ENCODE data around the gene ASMT. TPM values are rescaled to one million over a fixed set of nuclear protein-coding genes. Genes with fewer than 3 reads are reported as not detected.
"Not testable (repeated sequence)": the region's sequence is repeated elsewhere in the genome, so short reads cannot be mapped to it uniquely, and the experiment has no call there.

ASMT gene
- total and polyA plus RNA-seq, 3 donors from 2014 or later: 0.37 to 0.55 TPM; not detected in 1

DNA sequence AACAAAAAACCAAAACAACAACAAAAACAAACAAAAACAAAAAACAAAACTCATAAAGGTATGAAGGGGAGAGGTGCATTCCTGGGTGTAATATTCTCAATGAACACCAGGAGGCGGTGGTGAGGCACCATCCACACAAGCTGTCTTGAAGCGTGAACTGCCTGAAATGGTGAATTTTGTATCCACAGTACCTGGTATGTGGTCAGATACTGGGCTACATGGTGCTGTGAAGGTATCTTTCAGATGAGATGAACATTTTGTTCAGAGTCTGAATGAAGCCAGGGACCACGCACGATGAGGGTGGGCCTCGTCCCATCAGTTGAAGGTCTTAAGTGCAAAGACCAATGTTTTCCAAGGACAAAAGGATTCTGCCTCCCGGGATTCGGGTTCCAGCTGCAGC lies 58.5 kb downstream of the ASMT start:
- intact Hi-C loops (cut with DNase I; ENCODE audit: low total_unique reads): no loop called here

DNA sequence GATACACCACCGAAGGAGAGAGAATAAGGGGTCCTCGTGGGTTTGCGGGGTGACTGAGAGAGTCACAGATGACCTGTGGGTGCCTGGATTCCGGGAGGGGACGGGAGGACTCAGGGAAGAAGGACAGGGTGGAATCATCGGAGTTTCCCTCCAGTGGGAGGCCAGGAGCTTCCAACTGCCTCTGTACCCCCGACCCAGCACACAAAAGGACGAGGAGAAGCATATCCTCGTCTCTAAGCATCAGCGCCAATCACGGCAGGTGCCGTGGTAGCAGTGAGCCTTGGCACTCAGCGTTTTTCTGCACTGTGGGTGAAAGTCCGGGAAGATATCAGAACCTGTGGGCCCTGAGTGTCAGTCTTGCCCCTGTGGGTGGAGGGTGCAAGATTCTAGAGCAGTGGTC lies 62.0 kb downstream of the ASMT start:
- TF ChIP-seq, protein P1, sequence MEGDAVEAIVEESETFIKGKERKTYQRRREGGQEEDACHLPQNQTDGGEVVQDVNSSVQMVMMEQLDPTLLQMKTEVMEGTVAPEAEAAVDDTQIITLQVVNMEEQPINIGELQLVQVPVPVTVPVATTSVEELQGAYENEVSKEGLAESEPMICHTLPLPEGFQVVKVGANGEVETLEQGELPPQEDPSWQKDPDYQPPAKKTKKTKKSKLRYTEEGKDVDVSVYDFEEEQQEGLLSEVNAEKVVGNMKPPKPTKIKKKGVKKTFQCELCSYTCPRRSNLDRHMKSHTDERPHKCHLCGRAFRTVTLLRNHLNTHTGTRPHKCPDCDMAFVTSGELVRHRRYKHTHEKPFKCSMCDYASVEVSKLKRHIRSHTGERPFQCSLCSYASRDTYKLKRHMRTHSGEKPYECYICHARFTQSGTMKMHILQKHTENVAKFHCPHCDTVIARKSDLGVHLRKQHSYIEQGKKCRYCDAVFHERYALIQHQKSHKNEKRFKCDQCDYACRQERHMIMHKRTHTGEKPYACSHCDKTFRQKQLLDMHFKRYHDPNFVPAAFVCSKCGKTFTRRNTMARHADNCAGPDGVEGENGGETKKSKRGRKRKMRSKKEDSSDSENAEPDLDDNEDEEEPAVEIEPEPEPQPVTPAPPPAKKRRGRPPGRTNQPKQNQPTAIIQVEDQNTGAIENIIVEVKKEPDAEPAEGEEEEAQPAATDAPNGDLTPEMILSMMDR (IDR thresholded peaks at IDR 0.05): no peak
- no peak for TF ChIP-seq POLR2A (IDR thresholded peaks at IDR 0.05)
- DNase-seq: peak; percentile 8
- Histone ChIP-seq H3K4me3 (no peak overlapping the region), H3K9me3 (no peaks in the 10 kb centered on the region), H3K27me3 (no peaks in the 10 kb centered on the region), H3K36me3 (ENCODE audit: low read depth, missing control alignments) (no peaks in the 10 kb centered on the region), H3K4me1 (no peaks in the 10 kb centered on the region), H3K27ac (no peak overlapping the region)
- intact Hi-C loops (cut with DNase I; ENCODE audit: low total_unique reads): no loop called here
- 92 to 94% methylated on average over 7 to 14 of the region's 14 CpGs for WGBS, 2 donors

More for the DNA sequence above, 58.5 kb downstream of the ASMT start:
- DNase-seq: peak; percentile 51
- no peak for TF ChIP-seq POLR2A (IDR thresholded peaks at IDR 0.05)
- TF ChIP-seq, protein P1 (IDR thresholded peaks at IDR 0.05): peak; percentile 69 to 90 (median 82)
- Histone ChIP-seq H3K27me3 (no peaks in the 10 kb centered on the region), H3K27ac (no peak overlapping the region), H3K9me3 (no peaks in the 10 kb centered on the region), H3K4me1 (no peaks in the 10 kb centered on the region), H3K4me3 (no peak overlapping the region), H3K36me3 (ENCODE audit: low read depth, missing control alignments) (no peaks in the 10 kb centered on the region)
- WGBS, 2 donors: 59 to 72% methylated on average over 7 of the region's 7 CpGs

DNA sequence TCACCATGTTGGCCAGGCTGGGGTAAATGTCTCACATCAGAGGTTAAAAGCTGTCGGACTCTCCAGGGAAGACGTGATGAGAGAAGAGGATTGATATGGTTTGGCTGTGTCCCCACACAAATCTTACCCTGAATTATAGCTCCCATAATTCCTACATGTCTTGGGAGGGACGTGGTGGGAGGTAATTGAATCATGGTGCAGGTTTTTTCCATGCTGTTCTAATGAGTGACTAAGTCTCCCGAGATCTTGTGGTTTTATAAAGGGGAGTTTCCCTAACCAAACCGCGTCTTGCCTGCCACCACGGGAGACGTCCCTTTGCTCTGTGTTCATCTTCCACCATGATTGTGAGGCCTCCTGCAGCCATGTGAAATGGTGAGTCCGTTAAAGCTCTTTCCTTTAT lies 64.4 kb downstream of the ASMT start:
- WGBS, 2 donors: 66 to 71% methylated on average over 9 of the region's 9 CpGs
- no peak for DNase-seq
- Histone ChIP-seq H3K27ac (no peak overlapping the region), H3K4me1 (no peaks in the 10 kb centered on the region), H3K9me3 (no peaks in the 10 kb centered on the region), H3K36me3 (ENCODE audit: low read depth, missing control alignments) (no peaks in the 10 kb centered on the region), H3K4me3 (no peak overlapping the region), H3K27me3 (no peaks in the 10 kb centered on the region)
- intact Hi-C loops (cut with DNase I; ENCODE audit: low total_unique reads): no loop called here
- TF ChIP-seq, protein P1 (IDR thresholded peaks at IDR 0.05): no peak
- TF ChIP-seq POLR2A (IDR thresholded peaks at IDR 0.05): no peak

DNA sequence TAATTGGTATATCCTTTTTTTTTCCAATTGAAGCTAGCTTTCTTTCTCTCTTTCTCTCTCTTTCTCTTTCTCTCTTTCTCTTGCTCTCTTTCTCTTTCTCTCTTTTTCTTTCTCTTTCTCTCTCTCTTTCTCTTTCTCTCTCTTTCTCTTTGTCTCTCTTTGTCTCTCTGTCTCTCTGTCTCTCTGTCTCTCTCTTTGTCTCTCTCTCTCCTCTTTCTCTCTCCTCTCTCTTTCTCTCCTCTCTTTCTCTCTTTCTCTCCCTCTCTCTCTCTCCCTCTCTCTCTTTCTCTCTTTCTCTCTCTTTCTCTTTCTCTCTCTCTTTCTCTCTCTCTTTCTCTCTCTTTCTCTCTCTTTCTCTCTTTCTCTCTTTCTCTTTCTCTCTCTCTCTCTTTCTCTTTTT lies 66.6 kb downstream of the ASMT start:
- no peaks in the 10 kb centered on the region for H3K9me3 ChIP-seq
- H3K27ac ChIP-seq: no peak overlapping the region
- H3K4me1 ChIP-seq: no peaks in the 10 kb centered on the region
- H3K27me3 ChIP-seq: no peaks in the 10 kb centered on the region
- H3K36me3 ChIP-seq (ENCODE audit: low read depth, missing control alignments): no peaks in the 10 kb centered on the region
- intact Hi-C loops (cut with DNase I; ENCODE audit: low total_unique reads): no loop called here
- no peak overlapping the region for H3K4me3 ChIP-seq
- TF ChIP-seq, protein P1 (IDR thresholded peaks at IDR 0.05): no peak
- TF ChIP-seq POLR2A (IDR thresholded peaks at IDR 0.05): no peak
- DNase-seq: no peak

DNA sequence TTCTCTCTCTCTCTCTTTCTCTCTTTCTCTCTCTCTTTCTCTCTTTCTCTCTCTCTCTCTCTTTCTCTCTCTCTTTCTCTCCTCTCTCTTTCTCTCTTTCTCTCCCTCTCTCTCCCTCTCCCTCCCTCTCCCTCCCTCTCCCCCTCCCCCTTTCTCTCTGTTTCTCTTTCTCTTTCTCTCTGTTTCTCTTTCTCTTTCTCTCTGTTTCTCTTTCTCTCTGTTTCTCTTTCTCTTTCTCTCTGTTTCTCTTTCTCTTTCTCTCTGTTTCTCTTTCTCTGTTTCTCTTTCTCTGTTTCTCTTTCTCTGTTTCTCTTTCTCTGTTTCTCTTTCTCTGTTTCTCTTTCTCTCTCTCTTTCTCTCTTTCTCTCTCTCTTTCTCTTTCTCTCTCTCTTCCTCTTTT lies 67.0 kb downstream of the ASMT start:
- H3K9me3 ChIP-seq; DNase-seq; intact Hi-C loops (cut with DNase I; ENCODE audit: low total_unique reads); H3K27ac ChIP-seq; H3K27me3 ChIP-seq; H3K36me3 ChIP-seq (ENCODE audit: low read depth, missing control alignments); H3K4me3 ChIP-seq; H3K4me1 ChIP-seq: not testable (repeated sequence)

DNA sequence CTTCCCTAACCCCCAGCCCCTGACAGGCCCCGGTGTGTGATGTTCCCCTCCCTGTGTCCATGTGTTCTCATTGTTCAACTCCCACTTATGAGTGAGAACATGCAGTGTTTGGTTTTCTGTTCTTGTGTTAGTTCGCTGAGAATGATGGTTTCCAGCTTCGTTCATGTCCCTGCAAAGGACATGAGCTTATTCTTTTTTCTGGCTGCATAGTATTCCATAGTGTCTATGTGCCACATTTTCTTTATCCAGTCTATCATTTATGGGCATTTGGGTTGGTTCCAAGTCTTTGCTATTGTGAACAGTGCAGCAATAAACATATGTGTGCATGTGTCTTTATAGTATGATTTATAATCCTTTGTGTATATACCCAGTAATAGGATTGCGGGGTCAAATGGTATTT lies 67.6 kb downstream of the ASMT start:
- 90 to 91% methylated on average over 4 of the region's 4 CpGs for WGBS, 2 donors
- intact Hi-C loops (cut with DNase I; ENCODE audit: low total_unique reads); H3K4me1 ChIP-seq; H3K9me3 ChIP-seq; H3K27ac ChIP-seq; H3K27me3 ChIP-seq; H3K4me3 ChIP-seq; DNase-seq; H3K36me3 ChIP-seq (ENCODE audit: low read depth, missing control alignments): not testable (repeated sequence)

DNA sequence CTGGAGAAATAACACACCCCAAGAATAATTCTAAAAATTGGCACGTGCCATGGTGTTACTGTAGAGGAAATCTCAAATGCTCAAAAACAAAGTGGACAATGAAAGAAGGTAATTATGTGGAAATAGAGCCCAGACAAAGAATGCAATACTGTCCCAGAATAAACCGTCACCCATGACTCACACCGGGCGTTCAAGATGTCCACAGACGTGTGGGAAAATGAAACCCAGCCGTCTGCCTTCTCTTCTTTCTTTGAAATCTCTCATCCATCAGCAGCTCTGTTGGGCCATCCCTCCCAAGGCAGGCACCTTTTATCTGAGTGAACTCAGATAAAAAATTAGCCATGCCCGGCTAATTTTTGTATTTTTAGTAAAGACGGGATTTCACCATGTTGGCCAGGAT lies 70.0 kb downstream of the ASMT start:
- 77 to 84% methylated on average over 7 to 8 of the region's 8 CpGs for WGBS, 2 donors

DNA sequence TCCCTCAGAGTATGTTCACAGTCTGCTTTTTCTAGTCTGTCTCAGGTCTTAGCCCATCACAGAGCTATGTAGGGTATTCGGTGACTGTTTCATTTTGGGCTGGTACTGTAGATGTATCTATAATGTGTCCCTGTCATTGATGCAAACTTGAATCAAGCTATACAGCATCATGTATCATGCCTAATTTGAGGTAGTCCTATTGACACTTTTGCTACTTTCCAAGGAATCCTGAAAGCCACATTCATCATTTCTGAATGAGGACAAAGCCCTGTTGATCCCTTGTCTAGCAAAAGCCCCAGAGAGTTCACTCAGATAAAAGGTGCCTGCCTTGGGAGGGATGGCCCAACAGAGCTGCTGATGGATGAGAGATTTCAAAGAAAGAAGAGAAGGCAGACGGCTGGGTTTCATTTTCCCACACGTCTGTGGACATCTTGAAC lies 70.6 kb downstream of the ASMT start:
- H3K4me3 ChIP-seq; H3K36me3 ChIP-seq (ENCODE audit: low read depth, missing control alignments); H3K4me1 ChIP-seq; intact Hi-C loops (cut with DNase I; ENCODE audit: low total_unique reads); DNase-seq; H3K9me3 ChIP-seq; H3K27me3 ChIP-seq; H3K27ac ChIP-seq: not testable (repeated sequence)
- WGBS, 2 donors: 60 to 81% methylated on average over 3 of the region's 3 CpGs

More for the DNA sequence above, 70.0 kb downstream of the ASMT start:
- H3K27ac ChIP-seq; H3K36me3 ChIP-seq (ENCODE audit: low read depth, missing control alignments); intact Hi-C loops (cut with DNase I; ENCODE audit: low total_unique reads); H3K4me1 ChIP-seq; H3K27me3 ChIP-seq; H3K9me3 ChIP-seq; DNase-seq; H3K4me3 ChIP-seq: not testable (repeated sequence)

Data from testis (tissue), 3 donors.